SH-SY5Y (cell line): ENCODE measurements around the gene DNAJC1.

Source experiments
- GATA2 ChIP-seq: IDR thresholded peaks from 2 replicates; pipeline ENCODE4 v1.6.1; 2011; ENCODE audit warnings: mild to moderate bottlenecking, low read depth, low read length
- GATA3 ChIP-seq: IDR thresholded peaks from 2 replicates; pipeline ENCODE4 v1.6.1; 2011; ENCODE audit warnings: low read depth, mild to moderate bottlenecking, low read length, moderate library complexity

DNA sequence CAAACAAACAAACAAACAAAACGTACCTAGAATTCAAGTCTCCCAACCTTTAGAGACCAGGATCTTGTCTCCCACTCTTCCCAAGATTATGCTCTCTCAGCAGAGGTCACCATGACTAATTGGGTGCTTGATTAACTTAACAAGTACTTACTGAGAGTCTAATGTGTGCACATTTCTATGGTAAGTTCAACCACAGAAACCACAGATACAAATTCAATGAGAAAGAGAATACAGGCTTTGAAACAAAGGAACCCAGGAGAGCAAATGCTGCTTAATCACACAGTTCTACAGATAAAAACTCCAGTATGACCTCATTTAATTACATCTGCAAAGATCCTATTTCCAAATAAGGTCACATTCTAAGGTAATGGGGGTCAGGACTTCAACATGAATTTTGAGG, 142.8 kb downstream of the DNAJC1 start:
- TF ChIP-seq GATA2 (no peak), GATA3 (no peak)
